HG02678 (cell line): Measurements from ENCODE around the gene CUX1.
A peak's percentile ranks its signal among the peaks of the same experiment; 100 is the strongest.
"Not testable (repeated sequence)": the region's sequence is repeated elsewhere in the genome, so short reads cannot be mapped to it uniquely, and the experiment has no call there.

Experiments used
- ATAC-seq: cut with Tn5 transposase; IDR thresholded peaks from one replicate; pipeline ENCODE4 v1.9.1; 2021; ENCODE audit warnings: mild to moderate bottlenecking, moderate library complexity; ENCODE audit not compliant: unreplicated experiment

The CUX1 gene

GRCh38 chr7:102036958-102037357 is 219.5 kb downstream of the CUX1 start:
- ATAC-seq = no peak

GRCh38 chr7:102039706-102040105 is 222.3 kb downstream of the CUX1 start:
- no peak for ATAC-seq

GRCh38 chr7:102040569-102040968 is 223.1 kb downstream of the CUX1 start:
- ATAC-seq = no peak

- ATAC-seq = no peak
These were observed 224.7 kb downstream of the CUX1 start for GRCh38 chr7:102042016-102042656.

GRCh38 chr7:102042796-102043195 is 225.4 kb downstream of the CUX1 start:
- ATAC-seq = not testable (repeated sequence)

GRCh38 chr7:102044641-102044983 is 227.2 kb downstream of the CUX1 start:
- no peak for ATAC-seq

- ATAC-seq = no peak
These were observed 227.7 kb downstream of the CUX1 start for GRCh38 chr7:102044984-102045673.

GRCh38 chr7:102045681-102046372 is 228.4 kb downstream of the CUX1 start:
- no peak for ATAC-seq

- no peak for ATAC-seq
These were observed 229.1 kb downstream of the CUX1 start for GRCh38 chr7:102046373-102047117.

GRCh38 chr7:102047167-102047566 is 229.7 kb downstream of the CUX1 start:
- ATAC-seq = no peak

GRCh38 chr7:102049765-102050164 is 232.3 kb downstream of the CUX1 start:
- ATAC-seq = no peak

- ATAC-seq = no peak
These were observed 233.5 kb downstream of the CUX1 start for GRCh38 chr7:102050864-102051460.

- ATAC-seq = not testable (repeated sequence)
These were observed 234.3 kb downstream of the CUX1 start for GRCh38 chr7:102051736-102052135.

GRCh38 chr7:102054158-102054557 is 236.7 kb downstream of the CUX1 start:
- ATAC-seq = no peak

- ATAC-seq = no peak
These were observed 238.0 kb downstream of the CUX1 start for GRCh38 chr7:102055181-102055976.

- ATAC-seq = no peak
These were observed 242.1 kb downstream of the CUX1 start for GRCh38 chr7:102059524-102059923.

- no peak for ATAC-seq
These were observed 244.0 kb downstream of the CUX1 start for GRCh38 chr7:102061354-102061945.

- peak; percentile 68 for ATAC-seq
These were observed 244.6 kb downstream of the CUX1 start for GRCh38 chr7:102061981-102062390.

GRCh38 chr7:102063690-102064180 is 246.3 kb downstream of the CUX1 start:
- ATAC-seq = no peak
